ENCODE measurements around the gene SLC66A3.

The SLC66A3 gene

DNA sequence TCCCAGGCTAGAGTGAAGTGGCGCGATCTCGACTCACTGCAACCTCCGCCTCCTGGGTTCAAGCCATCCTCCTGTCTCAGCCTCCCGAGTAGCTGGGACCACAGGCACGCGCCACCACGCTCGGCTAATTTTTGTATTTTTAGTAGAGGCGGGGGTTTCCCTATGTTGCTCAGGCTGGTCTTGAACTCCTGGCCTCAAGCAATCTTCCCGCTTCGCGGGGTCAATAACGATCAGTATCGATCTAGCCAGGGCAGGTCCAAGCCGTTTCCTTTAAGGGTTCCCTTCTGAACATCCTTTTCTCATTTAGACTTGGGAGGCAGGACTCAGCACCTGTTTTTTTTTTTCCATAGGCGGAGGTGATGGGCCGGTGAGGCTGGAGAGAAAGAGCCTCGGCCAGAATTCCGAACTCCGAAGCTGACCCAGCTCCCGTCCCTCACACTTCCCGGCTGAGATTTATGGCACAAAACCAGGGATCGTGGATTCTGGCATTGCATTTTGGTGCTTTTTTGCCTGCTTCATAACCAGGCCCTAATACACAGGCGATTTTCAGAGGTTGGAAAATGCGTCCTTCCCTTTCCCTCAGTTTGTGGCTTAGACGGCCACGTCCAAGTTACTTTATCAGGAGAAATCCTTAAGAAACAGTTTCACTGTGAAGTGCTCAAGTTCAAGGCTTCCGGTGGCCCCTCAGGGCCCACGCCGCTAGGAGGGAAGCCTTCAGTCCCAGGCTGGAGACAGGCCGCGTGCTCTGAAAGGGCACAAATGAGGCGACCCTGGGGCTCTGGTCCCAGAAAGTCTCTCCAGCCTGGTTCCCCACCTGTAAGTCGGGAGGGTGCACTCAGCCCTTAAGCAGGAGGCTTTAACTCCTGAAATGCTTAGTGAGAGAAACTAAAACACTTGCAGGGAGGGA is 998 bp upstream of the SLC66A3 start:
- Histone ChIP-seq H2AFZ (ENCODE audit: low read depth, low read length) (peak overlapping the region; percentile 69), H3K9me3 (ENCODE audit: insufficient read depth, low read length, severe bottlenecking) (no peaks in the 10 kb centered on the region), H3K36me3 (ENCODE audit: insufficient read depth, low read length) (no peaks in the 10 kb centered on the region), H3K4me3 (ENCODE audit: low read depth in 1 of 2, low read length in 2 of 2) (peak overlapping the region; percentile 16 to 63; a peak in 3 of 4 replicates), H3K79me2 (ENCODE audit: insufficient read depth, low read length) (no peaks in the 10 kb centered on the region), H4K20me1 (ENCODE audit: insufficient read depth, low read length) (no peaks in the 10 kb centered on the region), H3K4me1 (ENCODE audit: insufficient read depth, low read length) (peaks cover 19% of the 10 kb centered on the region), H3K9ac (ENCODE audit: low read depth, low read length) (peak overlapping the region; percentile 58), H3K4me2 (ENCODE audit: insufficient read depth, low read length) (peak overlapping the region; percentile 80), H3K27ac (ENCODE audit: low read length) (peak overlapping the region; percentile 37), H3K27me3 (ENCODE audit: insufficient read depth, low read length, poor library complexity) (peaks cover 6% of the 10 kb centered on the region)
- DNase-seq, result no peak
- ATAC-seq (ENCODE audit: insufficient read depth, low read depth), result peak; percentile 18
- TF ChIP-seq, protein P1, sequence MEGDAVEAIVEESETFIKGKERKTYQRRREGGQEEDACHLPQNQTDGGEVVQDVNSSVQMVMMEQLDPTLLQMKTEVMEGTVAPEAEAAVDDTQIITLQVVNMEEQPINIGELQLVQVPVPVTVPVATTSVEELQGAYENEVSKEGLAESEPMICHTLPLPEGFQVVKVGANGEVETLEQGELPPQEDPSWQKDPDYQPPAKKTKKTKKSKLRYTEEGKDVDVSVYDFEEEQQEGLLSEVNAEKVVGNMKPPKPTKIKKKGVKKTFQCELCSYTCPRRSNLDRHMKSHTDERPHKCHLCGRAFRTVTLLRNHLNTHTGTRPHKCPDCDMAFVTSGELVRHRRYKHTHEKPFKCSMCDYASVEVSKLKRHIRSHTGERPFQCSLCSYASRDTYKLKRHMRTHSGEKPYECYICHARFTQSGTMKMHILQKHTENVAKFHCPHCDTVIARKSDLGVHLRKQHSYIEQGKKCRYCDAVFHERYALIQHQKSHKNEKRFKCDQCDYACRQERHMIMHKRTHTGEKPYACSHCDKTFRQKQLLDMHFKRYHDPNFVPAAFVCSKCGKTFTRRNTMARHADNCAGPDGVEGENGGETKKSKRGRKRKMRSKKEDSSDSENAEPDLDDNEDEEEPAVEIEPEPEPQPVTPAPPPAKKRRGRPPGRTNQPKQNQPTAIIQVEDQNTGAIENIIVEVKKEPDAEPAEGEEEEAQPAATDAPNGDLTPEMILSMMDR (IDR thresholded peaks at IDR 0.05; ENCODE audit: borderline replicate concordance, extremely low read depth, low read length, poor library complexity, severe bottlenecking), result no peak
- no peak for TF ChIP-seq EZH2 (IDR thresholded peaks at IDR 0.05; ENCODE audit: borderline replicate concordance, low read depth, low read length, severe bottlenecking)

DNA sequence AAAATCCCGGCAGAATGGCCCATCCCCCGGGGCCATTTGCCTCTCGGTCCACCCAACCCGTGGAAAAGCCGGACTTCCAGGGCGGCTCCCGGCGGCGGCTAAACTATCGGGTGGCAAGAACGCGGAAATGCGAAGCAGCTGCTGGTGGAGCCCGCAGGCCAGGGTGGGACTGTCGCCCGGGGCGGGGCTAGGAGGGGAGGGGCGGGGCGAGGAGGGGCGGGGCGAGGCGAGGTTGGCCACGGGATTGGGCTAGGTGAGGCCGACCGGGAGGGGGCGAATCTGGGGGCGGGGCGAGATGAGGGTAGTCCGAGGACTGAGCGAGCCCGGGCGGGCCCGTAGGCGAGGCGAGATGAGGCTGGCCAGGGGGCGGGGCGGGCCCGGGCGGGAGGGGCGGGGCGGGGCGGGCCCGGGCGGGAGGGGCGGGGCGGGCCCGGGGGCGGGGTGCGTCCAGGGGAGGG is 315 bp upstream of the SLC66A3 start:
- no peaks in the 10 kb centered on the region for H4K20me1 ChIP-seq (ENCODE audit: insufficient read depth, low read length)
- H3K4me1 ChIP-seq (ENCODE audit: insufficient read depth, low read length), result peaks cover 19% of the 10 kb centered on the region
- no peaks in the 10 kb centered on the region for H3K79me2 ChIP-seq (ENCODE audit: insufficient read depth, low read length)
- ATAC-seq (ENCODE audit: insufficient read depth, low read depth), result peak; percentile 78
- H3K27ac ChIP-seq (ENCODE audit: low read length), result peak overlapping the region; percentile 37
- H3K36me3 ChIP-seq (ENCODE audit: insufficient read depth, low read length), result no peaks in the 10 kb centered on the region
- peak overlapping the region; percentile 80 for H3K4me2 ChIP-seq (ENCODE audit: insufficient read depth, low read length)
- H3K9me3 ChIP-seq (ENCODE audit: insufficient read depth, low read length, severe bottlenecking), result no peaks in the 10 kb centered on the region
- peak overlapping the region; percentile 16 to 63; a peak in 3 of 4 replicates for H3K4me3 ChIP-seq (ENCODE audit: low read depth in 1 of 2, low read length in 2 of 2)
- TF ChIP-seq EZH2 (IDR thresholded peaks at IDR 0.05; ENCODE audit: borderline replicate concordance, low read depth, low read length, severe bottlenecking), result no peak
- TF ChIP-seq, protein P1 (IDR thresholded peaks at IDR 0.05; ENCODE audit: borderline replicate concordance, extremely low read depth, low read length, poor library complexity, severe bottlenecking), result no peak
- H3K27me3 ChIP-seq (ENCODE audit: insufficient read depth, low read length, poor library complexity), result peaks cover 6% of the 10 kb centered on the region
- H3K9ac ChIP-seq (ENCODE audit: low read depth, low read length), result peak overlapping the region; percentile 65
- H2AFZ ChIP-seq (ENCODE audit: low read depth, low read length), result peak overlapping the region; percentile 69
- DNase-seq, result peak; percentile 98

DNA sequence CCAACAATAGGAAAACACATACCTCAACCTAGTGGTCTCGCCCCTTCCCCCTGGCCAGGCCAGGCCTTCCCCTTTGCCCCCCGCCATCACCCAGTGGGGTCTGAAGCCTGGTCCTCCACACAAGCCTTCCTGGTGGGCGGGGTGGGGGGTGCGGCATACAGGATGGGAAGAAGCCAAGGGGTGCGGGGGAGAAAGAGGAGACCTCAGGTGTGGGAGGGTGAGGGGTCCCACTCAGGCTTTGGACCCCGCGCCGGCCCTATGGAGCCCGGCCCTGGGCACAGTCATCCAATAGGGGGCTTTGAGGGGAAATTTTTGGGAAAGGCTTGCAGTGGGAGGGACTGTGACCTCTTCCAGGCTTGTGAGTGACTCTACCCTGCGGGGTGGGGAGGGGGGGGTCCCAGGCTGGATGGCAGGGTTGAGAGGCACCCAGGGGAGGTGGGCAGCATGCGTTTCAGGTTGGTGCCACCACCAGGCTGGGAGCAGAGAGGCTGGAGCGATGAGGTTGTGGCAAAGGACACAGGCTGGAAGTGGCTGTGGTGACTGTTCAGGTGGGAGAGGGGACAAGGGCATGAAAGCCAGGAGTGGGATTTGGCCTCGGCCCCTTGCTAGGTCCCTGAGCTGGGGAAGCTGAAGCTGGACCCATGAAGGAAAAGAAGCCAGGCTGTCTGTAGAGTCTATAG is 1.3 kb downstream of the SLC66A3 start:
- no peak overlapping the region for H3K27ac ChIP-seq (ENCODE audit: low read length)

More for the DNA sequence above, 1.3 kb downstream of the SLC66A3 start:
- Histone ChIP-seq H3K9ac (ENCODE audit: low read depth, low read length) (no peak overlapping the region; the same call in 1 of the 2 replicates), H3K4me3 (ENCODE audit: low read depth in 1 of 2, low read length in 2 of 2) (peak overlapping the region in 1 of 2 experiments; percentile 63; a peak in 2 of 4 replicates), H3K9me3 (ENCODE audit: insufficient read depth, low read length, severe bottlenecking) (no peaks in the 10 kb centered on the region), H4K20me1 (ENCODE audit: insufficient read depth, low read length) (no peaks in the 10 kb centered on the region), H3K79me2 (ENCODE audit: insufficient read depth, low read length) (no peaks in the 10 kb centered on the region), H3K4me1 (ENCODE audit: insufficient read depth, low read length) (peaks cover 19% of the 10 kb centered on the region), H3K27me3 (ENCODE audit: insufficient read depth, low read length, poor library complexity) (peaks cover 6% of the 10 kb centered on the region), H3K36me3 (ENCODE audit: insufficient read depth, low read length) (no peaks in the 10 kb centered on the region), H2AFZ (ENCODE audit: low read depth, low read length) (no peak overlapping the region), H3K4me2 (ENCODE audit: insufficient read depth, low read length) (peak overlapping the region; percentile 75)
- no peak for TF ChIP-seq EZH2 (IDR thresholded peaks at IDR 0.05; ENCODE audit: borderline replicate concordance, low read depth, low read length, severe bottlenecking)
- TF ChIP-seq, protein P1 (IDR thresholded peaks at IDR 0.05; ENCODE audit: borderline replicate concordance, extremely low read depth, low read length, poor library complexity, severe bottlenecking), result no peak
- ATAC-seq (ENCODE audit: insufficient read depth, low read depth), result no peak
- DNase-seq, result no peak
